Measurements from ENCODE around the gene NPBWR2. TPM values are rescaled to one million over a fixed set of nuclear protein-coding genes. Genes with fewer than 3 reads are reported as not detected.

The NPBWR2 gene
- total and polyA plus RNA-seq, 2 experiments from 2014 or later = not detected

DNA sequence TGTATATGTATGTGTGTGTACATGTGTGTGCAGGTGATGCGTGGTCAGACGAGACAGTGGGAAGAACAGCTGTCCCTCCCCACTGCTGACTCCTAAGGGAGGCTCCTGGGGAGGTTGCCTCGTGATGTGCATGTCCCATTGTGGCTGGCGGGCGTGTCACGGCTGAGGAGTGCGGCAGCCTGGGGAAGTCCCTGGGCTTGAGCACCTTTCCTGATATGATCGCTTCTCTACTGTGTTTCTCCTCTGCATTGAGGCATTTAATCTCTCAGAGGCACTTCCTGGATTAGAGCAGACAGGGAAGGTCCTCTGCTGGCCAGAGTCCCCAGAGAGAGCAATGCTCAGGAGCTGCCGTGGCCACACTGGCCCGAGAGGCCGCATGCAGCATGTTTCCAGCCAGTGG, 11.4 kb downstream of the NPBWR2 start:
- H3K4me2 ChIP-seq = no peak overlapping the region
- no peak overlapping the region for H3K4me3 ChIP-seq
- H3K27ac ChIP-seq (ENCODE audit: low read depth) = no peak overlapping the region
- Mint-ChIP-seq H3K36me3 (ENCODE audit: low read depth) (peaks cover 4% of the 10 kb centered on the region; the same call in 2 of the 3 replicates), H3K4me3 (no peak overlapping the region), H3K9me3 (peaks cover 4% of the 10 kb centered on the region), H3K27me3 (ENCODE audit: insufficient read depth, low read depth, poor library complexity) (peaks cover 11% of the 10 kb centered on the region), H3K4me1 (peaks cover 9% of the 10 kb centered on the region), H3K27ac (no peak overlapping the region)
- no peaks in the 10 kb centered on the region for H3F3A ChIP-seq (replicated peaks; ENCODE audit: low read depth)
- no peaks in the 10 kb centered on the region for H3K4me1 ChIP-seq (ENCODE audit: insufficient read depth)
- TF ChIP-seq EZH2 (IDR thresholded peaks at IDR 0.05; ENCODE audit: low read depth, unreplicated experiment) = no peak
- no peak for TF ChIP-seq JUNB (IDR thresholded peaks at IDR 0.05; ENCODE audit: unreplicated experiment)
- TF ChIP-seq, protein P1, sequence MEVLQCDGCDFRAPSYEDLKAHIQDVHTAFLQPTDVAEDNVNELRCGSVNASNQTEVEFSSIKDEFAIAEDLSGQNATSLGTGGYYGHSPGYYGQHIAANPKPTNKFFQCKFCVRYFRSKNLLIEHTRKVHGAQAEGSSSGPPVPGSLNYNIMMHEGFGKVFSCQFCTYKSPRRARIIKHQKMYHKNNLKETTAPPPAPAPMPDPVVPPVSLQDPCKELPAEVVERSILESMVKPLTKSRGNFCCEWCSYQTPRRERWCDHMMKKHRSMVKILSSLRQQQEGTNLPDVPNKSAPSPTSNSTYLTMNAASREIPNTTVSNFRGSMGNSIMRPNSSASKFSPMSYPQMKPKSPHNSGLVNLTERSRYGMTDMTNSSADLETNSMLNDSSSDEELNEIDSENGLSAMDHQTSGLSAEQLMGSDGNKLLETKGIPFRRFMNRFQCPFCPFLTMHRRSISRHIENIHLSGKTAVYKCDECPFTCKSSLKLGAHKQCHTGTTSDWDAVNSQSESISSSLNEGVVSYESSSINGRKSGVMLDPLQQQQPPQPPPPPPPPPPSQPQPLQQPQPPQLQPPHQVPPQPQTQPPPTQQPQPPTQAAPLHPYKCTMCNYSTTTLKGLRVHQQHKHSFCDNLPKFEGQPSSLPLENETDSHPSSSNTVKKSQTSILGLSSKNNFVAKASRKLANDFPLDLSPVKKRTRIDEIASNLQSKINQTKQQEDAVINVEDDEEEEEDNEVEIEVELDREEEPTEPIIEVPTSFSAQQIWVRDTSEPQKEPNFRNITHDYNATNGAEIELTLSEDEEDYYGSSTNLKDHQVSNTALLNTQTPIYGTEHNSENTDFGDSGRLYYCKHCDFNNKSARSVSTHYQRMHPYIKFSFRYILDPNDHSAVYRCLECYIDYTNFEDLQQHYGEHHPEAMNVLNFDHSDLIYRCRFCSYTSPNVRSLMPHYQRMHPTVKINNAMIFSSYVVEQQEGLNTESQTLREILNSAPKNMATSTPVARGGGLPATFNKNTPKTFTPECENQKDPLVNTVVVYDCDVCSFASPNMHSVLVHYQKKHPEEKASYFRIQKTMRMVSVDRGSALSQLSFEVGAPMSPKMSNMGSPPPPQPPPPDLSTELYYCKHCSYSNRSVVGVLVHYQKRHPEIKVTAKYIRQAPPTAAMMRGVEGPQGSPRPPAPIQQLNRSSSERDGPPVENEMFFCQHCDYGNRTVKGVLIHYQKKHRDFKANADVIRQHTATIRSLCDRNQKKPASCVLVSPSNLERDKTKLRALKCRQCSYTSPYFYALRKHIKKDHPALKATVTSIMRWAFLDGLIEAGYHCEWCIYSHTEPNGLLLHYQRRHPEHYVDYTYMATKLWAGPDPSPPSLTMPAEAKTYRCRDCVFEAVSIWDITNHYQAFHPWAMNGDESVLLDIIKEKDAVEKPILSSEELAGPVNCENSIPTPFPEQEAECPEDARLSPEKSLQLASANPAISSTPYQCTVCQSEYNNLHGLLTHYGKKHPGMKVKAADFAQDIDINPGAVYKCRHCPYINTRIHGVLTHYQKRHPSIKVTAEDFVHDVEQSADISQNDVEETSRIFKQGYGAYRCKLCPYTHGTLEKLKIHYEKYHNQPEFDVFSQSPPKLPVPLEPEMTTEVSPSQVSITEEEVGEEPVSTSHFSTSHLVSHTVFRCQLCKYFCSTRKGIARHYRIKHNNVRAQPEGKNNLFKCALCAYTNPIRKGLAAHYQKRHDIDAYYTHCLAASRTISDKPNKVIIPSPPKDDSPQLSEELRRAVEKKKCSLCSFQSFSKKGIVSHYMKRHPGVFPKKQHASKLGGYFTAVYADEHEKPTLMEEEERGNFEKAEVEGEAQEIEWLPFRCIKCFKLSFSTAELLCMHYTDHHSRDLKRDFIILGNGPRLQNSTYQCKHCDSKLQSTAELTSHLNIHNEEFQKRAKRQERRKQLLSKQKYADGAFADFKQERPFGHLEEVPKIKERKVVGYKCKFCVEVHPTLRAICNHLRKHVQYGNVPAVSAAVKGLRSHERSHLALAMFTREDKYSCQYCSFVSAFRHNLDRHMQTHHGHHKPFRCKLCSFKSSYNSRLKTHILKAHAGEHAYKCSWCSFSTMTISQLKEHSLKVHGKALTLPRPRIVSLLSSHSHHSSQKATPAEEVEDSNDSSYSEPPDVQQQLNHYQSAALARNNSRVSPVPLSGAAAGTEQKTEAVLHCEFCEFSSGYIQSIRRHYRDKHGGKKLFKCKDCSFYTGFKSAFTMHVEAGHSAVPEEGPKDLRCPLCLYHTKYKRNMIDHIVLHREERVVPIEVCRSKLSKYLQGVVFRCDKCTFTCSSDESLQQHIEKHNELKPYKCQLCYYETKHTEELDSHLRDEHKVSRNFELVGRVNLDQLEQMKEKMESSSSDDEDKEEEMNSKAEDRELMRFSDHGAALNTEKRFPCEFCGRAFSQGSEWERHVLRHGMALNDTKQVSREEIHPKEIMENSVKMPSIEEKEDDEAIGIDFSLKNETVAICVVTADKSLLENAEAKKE (CRISPR knock-in tag; IDR thresholded peaks at IDR 0.05) = no peak
- TF ChIP-seq POLR2AphosphoS5 (IDR thresholded peaks at IDR 0.05; ENCODE audit: low read depth) = no peak
- TF ChIP-seq CREB1 (CRISPR knock-in tag; IDR thresholded peaks at IDR 0.05; ENCODE audit: low read depth) = no peak
- TF ChIP-seq ZNF331 (CRISPR knock-in tag; IDR thresholded peaks at IDR 0.05; ENCODE audit: low read depth) = no peak
- no peak for TF ChIP-seq STAT1 (IDR thresholded peaks at IDR 0.05; ENCODE audit: unreplicated experiment)
- no peak for TF ChIP-seq NANOG (IDR thresholded peaks at IDR 0.05; ENCODE audit: borderline replicate concordance)
- TF ChIP-seq ZNF114 (CRISPR knock-in tag; IDR thresholded peaks at IDR 0.05) = no peak
- no peak for TF ChIP-seq EZH2phosphoT487 (IDR thresholded peaks at IDR 0.05; ENCODE audit: unreplicated experiment)
- TF ChIP-seq, protein P2, sequence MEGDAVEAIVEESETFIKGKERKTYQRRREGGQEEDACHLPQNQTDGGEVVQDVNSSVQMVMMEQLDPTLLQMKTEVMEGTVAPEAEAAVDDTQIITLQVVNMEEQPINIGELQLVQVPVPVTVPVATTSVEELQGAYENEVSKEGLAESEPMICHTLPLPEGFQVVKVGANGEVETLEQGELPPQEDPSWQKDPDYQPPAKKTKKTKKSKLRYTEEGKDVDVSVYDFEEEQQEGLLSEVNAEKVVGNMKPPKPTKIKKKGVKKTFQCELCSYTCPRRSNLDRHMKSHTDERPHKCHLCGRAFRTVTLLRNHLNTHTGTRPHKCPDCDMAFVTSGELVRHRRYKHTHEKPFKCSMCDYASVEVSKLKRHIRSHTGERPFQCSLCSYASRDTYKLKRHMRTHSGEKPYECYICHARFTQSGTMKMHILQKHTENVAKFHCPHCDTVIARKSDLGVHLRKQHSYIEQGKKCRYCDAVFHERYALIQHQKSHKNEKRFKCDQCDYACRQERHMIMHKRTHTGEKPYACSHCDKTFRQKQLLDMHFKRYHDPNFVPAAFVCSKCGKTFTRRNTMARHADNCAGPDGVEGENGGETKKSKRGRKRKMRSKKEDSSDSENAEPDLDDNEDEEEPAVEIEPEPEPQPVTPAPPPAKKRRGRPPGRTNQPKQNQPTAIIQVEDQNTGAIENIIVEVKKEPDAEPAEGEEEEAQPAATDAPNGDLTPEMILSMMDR (conservative IDR thresholded peaks at IDR 0.05; ENCODE audit: low read depth in 2 of 2) = no peak
- TF ChIP-seq, protein P3, sequence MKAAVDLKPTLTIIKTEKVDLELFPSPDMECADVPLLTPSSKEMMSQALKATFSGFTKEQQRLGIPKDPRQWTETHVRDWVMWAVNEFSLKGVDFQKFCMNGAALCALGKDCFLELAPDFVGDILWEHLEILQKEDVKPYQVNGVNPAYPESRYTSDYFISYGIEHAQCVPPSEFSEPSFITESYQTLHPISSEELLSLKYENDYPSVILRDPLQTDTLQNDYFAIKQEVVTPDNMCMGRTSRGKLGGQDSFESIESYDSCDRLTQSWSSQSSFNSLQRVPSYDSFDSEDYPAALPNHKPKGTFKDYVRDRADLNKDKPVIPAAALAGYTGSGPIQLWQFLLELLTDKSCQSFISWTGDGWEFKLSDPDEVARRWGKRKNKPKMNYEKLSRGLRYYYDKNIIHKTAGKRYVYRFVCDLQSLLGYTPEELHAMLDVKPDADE (IDR thresholded peaks at IDR 0.05) = no peak
- TF ChIP-seq, protein P4, sequence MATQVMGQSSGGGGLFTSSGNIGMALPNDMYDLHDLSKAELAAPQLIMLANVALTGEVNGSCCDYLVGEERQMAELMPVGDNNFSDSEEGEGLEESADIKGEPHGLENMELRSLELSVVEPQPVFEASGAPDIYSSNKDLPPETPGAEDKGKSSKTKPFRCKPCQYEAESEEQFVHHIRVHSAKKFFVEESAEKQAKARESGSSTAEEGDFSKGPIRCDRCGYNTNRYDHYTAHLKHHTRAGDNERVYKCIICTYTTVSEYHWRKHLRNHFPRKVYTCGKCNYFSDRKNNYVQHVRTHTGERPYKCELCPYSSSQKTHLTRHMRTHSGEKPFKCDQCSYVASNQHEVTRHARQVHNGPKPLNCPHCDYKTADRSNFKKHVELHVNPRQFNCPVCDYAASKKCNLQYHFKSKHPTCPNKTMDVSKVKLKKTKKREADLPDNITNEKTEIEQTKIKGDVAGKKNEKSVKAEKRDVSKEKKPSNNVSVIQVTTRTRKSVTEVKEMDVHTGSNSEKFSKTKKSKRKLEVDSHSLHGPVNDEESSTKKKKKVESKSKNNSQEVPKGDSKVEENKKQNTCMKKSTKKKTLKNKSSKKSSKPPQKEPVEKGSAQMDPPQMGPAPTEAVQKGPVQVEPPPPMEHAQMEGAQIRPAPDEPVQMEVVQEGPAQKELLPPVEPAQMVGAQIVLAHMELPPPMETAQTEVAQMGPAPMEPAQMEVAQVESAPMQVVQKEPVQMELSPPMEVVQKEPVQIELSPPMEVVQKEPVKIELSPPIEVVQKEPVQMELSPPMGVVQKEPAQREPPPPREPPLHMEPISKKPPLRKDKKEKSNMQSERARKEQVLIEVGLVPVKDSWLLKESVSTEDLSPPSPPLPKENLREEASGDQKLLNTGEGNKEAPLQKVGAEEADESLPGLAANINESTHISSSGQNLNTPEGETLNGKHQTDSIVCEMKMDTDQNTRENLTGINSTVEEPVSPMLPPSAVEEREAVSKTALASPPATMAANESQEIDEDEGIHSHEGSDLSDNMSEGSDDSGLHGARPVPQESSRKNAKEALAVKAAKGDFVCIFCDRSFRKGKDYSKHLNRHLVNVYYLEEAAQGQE (IDR thresholded peaks at IDR 0.05; ENCODE audit: unreplicated experiment) = no peak
- no peaks in the 10 kb centered on the region for H3K9me2 ChIP-seq (ENCODE audit: insufficient read depth)
- H3K36me3 ChIP-seq (ENCODE audit: insufficient read depth) = no peaks in the 10 kb centered on the region
- H2AFZ ChIP-seq = no peak overlapping the region
- ATAC-seq (no peak), DNase-seq (ENCODE audit: low spot score) (no peak)
- H4K20me1 ChIP-seq (replicated peaks; ENCODE audit: insufficient read depth) = no peaks in the 10 kb centered on the region
- no peaks in the 10 kb centered on the region for H3K79me2 ChIP-seq (replicated peaks; ENCODE audit: insufficient read depth)
- peaks cover under 1% of the 10 kb centered on the region; the same call in 1 of the 2 replicates for H3K27me3 ChIP-seq (ENCODE audit: insufficient read depth)

Measured in GM23338 (cell line).